IPS DF 6.9 (cell line): Measurements from ENCODE around the gene AGTRAP.

Source experiments
- DNase-seq: peaks from one replicate; pipeline ENCODE4 v3.0.0-alpha.2; 2013; ENCODE audit warnings: low read depth, low spot score
- H3K27ac ChIP-seq: one replicate; pipeline ENCODE4 v1.5.1; 2013; ENCODE audit warnings: low read length, control low read depth
- H3K27me3 ChIP-seq: 2 replicates; pipeline ENCODE4 v1.6.1; 2013; ENCODE audit warnings: mild to moderate bottlenecking, low read length; ENCODE audit not compliant: control insufficient read depth, insufficient read depth
- H3K36me3 ChIP-seq: 2 replicates; pipeline ENCODE4 v1.6.1; 2013; ENCODE audit warnings: low read length; ENCODE audit not compliant: control insufficient read depth, insufficient read depth
- H3K4me1 ChIP-seq: 2 replicates; pipeline ENCODE4 v1.6.1; 2013; ENCODE audit warnings: low read length; ENCODE audit not compliant: control insufficient read depth, insufficient read depth
- H3K4me3 ChIP-seq: 2 replicates; pipeline ENCODE4 v1.5.1; 2013; ENCODE audit warnings: mild to moderate bottlenecking, low read length
- H3K9me3 ChIP-seq: 2 replicates; pipeline ENCODE4 v1.6.1; 2013; ENCODE audit warnings: low read length, inconsistent platforms; ENCODE audit not compliant: control insufficient read depth, insufficient read depth
- WGBS: extraction: QIAGEN DNeasy Blood & Tissue Kit; methylation state at CpG from one replicate; pipeline ENCODE4 v1.1.7; 2013; ENCODE audit warnings: mixed read lengths, missing lambda C conversion rate; ENCODE audit not compliant: insufficient read length, insufficient coverage; 5-methylcytosine and 5-hydroxymethylcytosine counted together

AGTRAP gene

GRCh38 chr1:11774753-11775152 is 38.8 kb downstream of the AGTRAP start:
- WGBS = no CpG with 5 or more reads among the region's 9 CpGs
- Histone ChIP-seq H3K4me3 (no peak overlapping the region), H3K9me3 (no peaks in the 10 kb centered on the region), H3K27me3 (no peaks in the 10 kb centered on the region), H3K27ac (no peak overlapping the region), H3K36me3 (no peaks in the 10 kb centered on the region), H3K4me1 (no peaks in the 10 kb centered on the region)
- no peak for DNase-seq

- no peak for DNase-seq
- WGBS = no CpG with 5 or more reads among the region's 8 CpGs
- Histone ChIP-seq H3K27me3 (no peaks in the 10 kb centered on the region), H3K9me3 (no peaks in the 10 kb centered on the region), H3K27ac (no peak overlapping the region), H3K4me3 (no peak overlapping the region), H3K36me3 (no peaks in the 10 kb centered on the region), H3K4me1 (no peaks in the 10 kb centered on the region)
Measured at GRCh38 chr1:11777658-11778322, 41.9 kb downstream of the AGTRAP start.

GRCh38 chr1:11778336-11778735 is 42.4 kb downstream of the AGTRAP start:
- WGBS = no CpG with 5 or more reads among the region's 9 CpGs
- no peak overlapping the region for H3K4me3 ChIP-seq
- no peaks in the 10 kb centered on the region for H3K27me3 ChIP-seq
- no peaks in the 10 kb centered on the region for H3K4me1 ChIP-seq
- H3K27ac ChIP-seq = no peak overlapping the region
- no peak for DNase-seq
- no peaks in the 10 kb centered on the region for H3K36me3 ChIP-seq
- H3K9me3 ChIP-seq = no peaks in the 10 kb centered on the region

GRCh38 chr1:11778844-11779623 is 43.1 kb downstream of the AGTRAP start:
- H3K27me3 ChIP-seq = no peaks in the 10 kb centered on the region
- H3K4me3 ChIP-seq = no peak overlapping the region
- no peaks in the 10 kb centered on the region for H3K9me3 ChIP-seq
- no peaks in the 10 kb centered on the region for H3K4me1 ChIP-seq
- WGBS = no CpG with 5 or more reads among the region's 15 CpGs
- H3K27ac ChIP-seq = no peak overlapping the region
- no peaks in the 10 kb centered on the region for H3K36me3 ChIP-seq
- no peak for DNase-seq

GRCh38 chr1:11779715-11780379 is 43.9 kb downstream of the AGTRAP start:
- Histone ChIP-seq H3K27me3 (no peaks in the 10 kb centered on the region), H3K4me3 (no peak overlapping the region), H3K4me1 (peaks cover 4% of the 10 kb centered on the region; the same call in 1 of the 2 replicates), H3K27ac (no peak overlapping the region), H3K9me3 (no peaks in the 10 kb centered on the region), H3K36me3 (no peaks in the 10 kb centered on the region)
- no CpG with 5 or more reads among the region's 13 CpGs for WGBS
- DNase-seq = no peak

- no CpG with 5 or more reads among the region's 10 CpGs for WGBS
- Histone ChIP-seq H3K27ac (no peak overlapping the region), H3K9me3 (no peaks in the 10 kb centered on the region), H3K36me3 (no peaks in the 10 kb centered on the region), H3K4me3 (no peak overlapping the region), H3K4me1 (peaks cover 4% of the 10 kb centered on the region; the same call in 1 of the 2 replicates), H3K27me3 (no peaks in the 10 kb centered on the region)
- no peak for DNase-seq
Measured at GRCh38 chr1:11780380-11781147, 44.6 kb downstream of the AGTRAP start.

- Histone ChIP-seq H3K27ac (no peak overlapping the region), H3K4me3 (no peak overlapping the region), H3K36me3 (no peaks in the 10 kb centered on the region), H3K4me1 (peaks cover 4% of the 10 kb centered on the region; the same call in 1 of the 2 replicates), H3K27me3 (no peaks in the 10 kb centered on the region), H3K9me3 (no peaks in the 10 kb centered on the region)
- no CpG with 5 or more reads among the region's 12 CpGs for WGBS
- no peak for DNase-seq
Measured at GRCh38 chr1:11781297-11781696, 45.4 kb downstream of the AGTRAP start.

- H3K4me3 ChIP-seq = no peak overlapping the region
- H3K9me3 ChIP-seq = no peaks in the 10 kb centered on the region
- no peaks in the 10 kb centered on the region for H3K36me3 ChIP-seq
- peaks cover 5% of the 10 kb centered on the region for H3K4me1 ChIP-seq
- DNase-seq = no peak
- no CpG with 5 or more reads among the region's 6 CpGs for WGBS
- H3K27me3 ChIP-seq = no peaks in the 10 kb centered on the region
- no peak overlapping the region for H3K27ac ChIP-seq
Measured at GRCh38 chr1:11782127-11782708, 46.3 kb downstream of the AGTRAP start.

GRCh38 chr1:11783556-11783955 is 47.6 kb downstream of the AGTRAP start:
- H3K4me1 ChIP-seq = peaks cover 14% of the 10 kb centered on the region
- H3K9me3 ChIP-seq = no peaks in the 10 kb centered on the region
- no peak overlapping the region for H3K4me3 ChIP-seq
- no CpG with 5 or more reads among the region's 6 CpGs for WGBS
- no peaks in the 10 kb centered on the region for H3K27me3 ChIP-seq
- H3K27ac ChIP-seq = no peak overlapping the region
- no peak for DNase-seq
- no peaks in the 10 kb centered on the region; the same call in 1 of the 2 replicates for H3K36me3 ChIP-seq
